Measurements from ENCODE around the gene CREB5.

DNA sequence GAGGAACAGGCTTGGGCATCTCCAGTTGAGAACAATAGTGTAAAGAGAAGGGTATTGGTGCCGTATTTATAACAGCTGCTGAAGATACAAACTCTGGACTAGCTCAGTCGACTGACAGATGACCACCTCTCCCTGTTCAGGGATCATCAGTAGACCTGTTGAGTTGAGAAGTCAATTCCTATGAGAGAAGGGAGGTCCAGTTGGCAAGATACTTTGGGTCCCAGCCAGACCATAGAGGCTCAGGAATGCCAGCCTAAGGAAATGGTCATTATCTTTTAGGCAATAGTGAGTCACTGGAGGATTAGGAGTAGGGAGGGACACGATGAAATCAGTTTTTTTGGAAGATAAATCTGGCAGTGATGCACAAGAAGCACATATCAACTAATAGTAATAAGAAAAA, 342.9 kb downstream of the CREB5 start:
- TF ChIP-seq CTCF (conservative IDR thresholded peaks at IDR 0.05; ENCODE audit: low read depth in 2 of 2) = no peak
- TF ChIP-seq, protein P1, sequence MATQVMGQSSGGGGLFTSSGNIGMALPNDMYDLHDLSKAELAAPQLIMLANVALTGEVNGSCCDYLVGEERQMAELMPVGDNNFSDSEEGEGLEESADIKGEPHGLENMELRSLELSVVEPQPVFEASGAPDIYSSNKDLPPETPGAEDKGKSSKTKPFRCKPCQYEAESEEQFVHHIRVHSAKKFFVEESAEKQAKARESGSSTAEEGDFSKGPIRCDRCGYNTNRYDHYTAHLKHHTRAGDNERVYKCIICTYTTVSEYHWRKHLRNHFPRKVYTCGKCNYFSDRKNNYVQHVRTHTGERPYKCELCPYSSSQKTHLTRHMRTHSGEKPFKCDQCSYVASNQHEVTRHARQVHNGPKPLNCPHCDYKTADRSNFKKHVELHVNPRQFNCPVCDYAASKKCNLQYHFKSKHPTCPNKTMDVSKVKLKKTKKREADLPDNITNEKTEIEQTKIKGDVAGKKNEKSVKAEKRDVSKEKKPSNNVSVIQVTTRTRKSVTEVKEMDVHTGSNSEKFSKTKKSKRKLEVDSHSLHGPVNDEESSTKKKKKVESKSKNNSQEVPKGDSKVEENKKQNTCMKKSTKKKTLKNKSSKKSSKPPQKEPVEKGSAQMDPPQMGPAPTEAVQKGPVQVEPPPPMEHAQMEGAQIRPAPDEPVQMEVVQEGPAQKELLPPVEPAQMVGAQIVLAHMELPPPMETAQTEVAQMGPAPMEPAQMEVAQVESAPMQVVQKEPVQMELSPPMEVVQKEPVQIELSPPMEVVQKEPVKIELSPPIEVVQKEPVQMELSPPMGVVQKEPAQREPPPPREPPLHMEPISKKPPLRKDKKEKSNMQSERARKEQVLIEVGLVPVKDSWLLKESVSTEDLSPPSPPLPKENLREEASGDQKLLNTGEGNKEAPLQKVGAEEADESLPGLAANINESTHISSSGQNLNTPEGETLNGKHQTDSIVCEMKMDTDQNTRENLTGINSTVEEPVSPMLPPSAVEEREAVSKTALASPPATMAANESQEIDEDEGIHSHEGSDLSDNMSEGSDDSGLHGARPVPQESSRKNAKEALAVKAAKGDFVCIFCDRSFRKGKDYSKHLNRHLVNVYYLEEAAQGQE (IDR thresholded peaks at IDR 0.05; ENCODE audit: unreplicated experiment) = no peak
